Stimulated activated naive CD4-positive, alpha-beta T cell treated with Interleukin-2 at 50 U/mL for 16 hours (primary cell): ENCODE results near the gene ZNF146.
"Not testable (repeated sequence)": the region's sequence is repeated elsewhere in the genome, so short reads cannot be mapped to it uniquely, and the experiment has no call there.

ENCODE experiments used
- DNase-seq: peaks from one replicate; lab custom pipeline; 2025; lab: John Stamatoyannopoulos, UW

The ZNF146 gene

DNA sequence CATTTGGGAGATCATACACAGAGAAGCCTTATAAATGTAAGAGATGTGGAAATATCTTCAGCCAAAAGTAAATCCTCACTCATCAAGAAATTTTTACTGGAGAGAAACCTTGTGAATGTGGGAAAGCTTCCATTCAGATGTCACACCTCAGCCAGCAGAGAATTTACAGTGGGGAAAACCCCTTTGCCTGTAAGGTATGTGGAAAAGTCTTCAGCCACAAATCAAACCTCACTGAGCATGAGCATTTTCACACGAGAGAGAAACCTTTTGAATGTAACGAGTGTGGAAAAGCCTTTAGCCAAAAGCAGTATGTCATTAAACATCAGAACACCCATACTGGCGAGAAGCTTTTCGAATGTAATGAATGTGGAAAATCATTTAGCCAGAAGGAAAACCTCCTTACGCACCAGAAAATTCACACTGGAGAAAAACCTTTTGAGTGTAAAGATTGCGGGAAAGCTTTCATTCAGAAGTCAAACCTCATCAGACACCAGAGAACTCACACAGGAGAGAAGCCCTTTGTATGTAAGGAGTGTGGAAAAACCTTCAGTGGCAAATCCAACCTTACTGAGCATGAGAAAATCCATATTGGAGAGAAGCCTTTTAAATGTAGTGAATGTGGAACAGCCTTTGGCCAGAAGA is 21.5 kb downstream of the ZNF146 start:
- DNase-seq = no peak

DNA sequence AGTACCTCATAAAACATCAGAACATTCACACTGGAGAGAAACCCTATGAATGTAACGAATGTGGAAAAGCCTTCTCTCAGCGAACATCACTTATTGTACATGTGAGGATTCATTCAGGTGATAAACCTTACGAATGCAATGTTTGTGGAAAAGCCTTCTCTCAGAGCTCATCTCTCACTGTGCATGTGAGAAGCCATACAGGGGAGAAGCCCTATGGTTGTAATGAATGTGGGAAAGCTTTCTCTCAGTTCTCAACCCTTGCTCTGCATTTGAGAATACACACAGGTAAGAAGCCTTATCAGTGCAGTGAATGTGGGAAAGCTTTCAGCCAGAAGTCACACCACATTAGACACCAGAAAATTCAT is 22.0 kb downstream of the ZNF146 start:
- no peak for DNase-seq

DNA sequence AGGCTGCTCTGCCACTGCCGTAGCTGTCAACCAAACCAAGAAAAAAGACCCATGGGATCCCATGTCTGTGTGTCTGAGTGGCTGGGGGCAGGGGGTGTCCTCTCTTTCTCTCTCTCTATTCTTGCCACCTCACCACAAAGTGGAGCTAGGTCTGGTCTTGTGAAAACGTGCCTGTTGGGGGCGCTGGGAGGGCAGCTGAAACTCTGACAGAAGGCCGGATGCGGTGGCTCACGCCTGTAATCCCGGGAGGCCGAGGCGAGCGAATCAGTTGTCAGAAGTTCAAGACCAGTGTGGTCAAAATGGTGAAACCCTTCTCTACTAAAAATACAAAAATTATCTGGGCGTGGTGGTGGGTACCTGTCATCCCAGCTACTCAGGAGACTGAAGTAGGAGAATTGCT is 29.2 kb downstream of the ZNF146 start:
- no peak for DNase-seq

DNA sequence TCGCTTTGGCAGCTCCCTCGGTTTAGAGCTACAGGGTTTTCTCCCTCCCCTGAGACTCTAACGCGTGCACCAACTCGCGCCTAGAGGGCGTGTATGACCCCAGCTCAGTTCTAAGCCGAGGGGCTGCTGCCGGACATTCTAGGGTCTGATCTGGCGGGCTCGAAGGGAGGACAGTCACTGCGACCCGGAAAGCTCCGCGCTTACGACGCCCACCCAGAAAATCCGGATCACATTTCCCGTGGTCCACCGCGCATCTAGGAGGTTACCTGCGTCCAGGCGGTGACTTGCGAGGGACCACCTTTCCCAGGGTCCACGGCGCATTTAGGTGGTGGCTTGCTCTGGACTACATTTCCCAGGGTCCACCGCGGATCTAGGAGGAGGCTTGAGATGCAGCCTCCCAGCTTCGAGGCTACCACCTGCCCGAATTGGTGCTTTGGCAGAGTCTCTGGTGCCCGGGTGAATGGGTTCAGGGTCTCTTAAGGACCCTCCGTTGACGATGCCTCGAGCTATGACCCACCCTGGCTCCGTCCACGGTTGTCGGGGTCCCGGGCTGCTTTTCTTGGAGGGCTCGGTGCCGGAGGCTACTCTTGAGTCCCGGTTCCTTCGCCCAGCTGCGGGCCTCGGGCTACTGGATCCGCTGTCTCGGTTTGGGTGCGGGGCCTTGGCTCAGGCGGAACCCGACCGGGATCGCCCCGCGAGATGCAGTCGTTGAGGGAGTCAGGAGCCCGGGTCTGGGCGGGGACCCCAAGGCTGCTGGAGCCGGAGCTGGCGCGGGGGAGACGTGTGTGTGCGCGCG is 30.5 kb downstream of the ZNF146 start:
- DNase-seq = no peak

DNA sequence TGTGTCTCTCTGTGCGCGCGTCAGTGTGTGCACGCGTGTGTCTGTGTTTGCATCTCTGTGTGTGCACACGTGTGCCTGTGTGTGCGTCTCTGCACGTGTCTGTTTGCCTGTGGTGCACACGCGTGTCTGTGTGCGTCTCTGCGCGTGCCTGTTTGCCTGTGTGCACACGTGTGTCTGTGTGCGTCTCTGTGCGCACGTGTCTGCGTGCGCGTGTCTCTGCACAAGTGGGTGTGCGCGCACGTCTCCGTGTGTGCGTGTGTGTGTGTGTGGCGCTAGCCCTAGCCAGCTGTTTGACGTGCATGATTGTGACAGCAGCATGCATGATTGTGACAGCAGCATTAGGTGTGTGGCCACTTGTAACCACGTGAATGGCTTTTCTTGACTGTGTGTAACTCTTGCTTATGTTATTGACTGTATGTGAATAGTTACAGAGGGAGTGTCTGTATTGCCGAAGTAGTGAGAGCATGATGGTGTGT is 31.1 kb downstream of the ZNF146 start:
- DNase-seq = no peak

DNA sequence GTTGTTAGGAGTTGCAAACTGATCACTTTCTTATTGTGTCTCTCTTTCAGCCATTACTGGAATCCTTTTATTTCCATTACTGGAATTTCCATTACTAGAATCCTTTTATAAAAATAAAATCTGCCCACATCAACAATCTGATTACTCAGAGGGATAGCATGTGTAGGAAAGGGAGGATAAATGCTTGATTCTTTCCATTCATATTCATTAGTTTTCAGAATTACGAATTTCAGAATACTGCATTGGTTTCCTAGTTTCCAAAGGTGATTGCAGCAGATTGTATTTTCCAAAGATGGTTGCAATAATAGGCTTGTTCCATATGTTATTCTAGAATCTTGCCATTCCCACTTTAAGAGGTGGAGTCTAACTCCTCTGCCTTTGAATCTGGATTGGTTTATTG is 37.1 kb downstream of the ZNF146 start:
- no peak for DNase-seq

DNA sequence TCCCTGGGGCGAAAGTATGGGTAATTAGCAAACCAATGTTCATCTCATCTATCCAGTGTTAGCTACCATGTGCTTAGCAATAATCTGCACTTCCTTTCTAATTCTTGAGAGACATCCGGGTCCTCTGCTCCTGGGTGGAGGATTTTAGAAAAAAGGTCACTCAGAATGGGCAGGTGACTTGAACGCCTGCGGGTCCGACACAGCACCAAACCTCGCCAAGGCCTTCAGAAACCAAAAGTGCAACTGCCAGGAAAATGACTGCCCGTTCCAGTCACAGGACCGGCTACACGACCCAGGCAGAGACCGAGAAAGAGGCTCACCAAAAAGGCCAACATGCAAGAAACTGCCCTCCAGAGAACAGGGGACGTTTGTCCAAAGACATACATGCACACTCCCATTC is 39.9 kb downstream of the ZNF146 start:
- DNase-seq = no peak

DNA sequence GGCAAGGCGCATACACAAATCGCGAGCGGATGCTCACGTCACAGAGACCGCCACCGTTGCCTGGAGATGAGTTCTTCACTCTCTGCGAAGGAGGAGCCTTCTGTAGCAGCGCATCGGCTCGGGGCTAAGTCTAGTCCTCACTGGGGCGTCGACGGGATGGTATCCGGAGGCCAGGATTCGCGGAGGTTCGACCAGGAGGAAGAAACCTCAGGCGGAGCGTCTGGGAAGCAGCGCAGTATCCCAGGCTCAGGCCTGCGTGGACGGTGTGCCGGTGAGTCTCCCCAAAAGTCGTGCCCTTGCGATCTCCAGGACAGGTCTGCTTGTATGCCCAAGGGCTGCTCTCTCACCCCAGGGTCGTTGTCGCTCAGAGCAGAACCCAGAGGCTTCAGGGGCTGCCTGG is 40.4 kb downstream of the ZNF146 start:
- no peak for DNase-seq

DNA sequence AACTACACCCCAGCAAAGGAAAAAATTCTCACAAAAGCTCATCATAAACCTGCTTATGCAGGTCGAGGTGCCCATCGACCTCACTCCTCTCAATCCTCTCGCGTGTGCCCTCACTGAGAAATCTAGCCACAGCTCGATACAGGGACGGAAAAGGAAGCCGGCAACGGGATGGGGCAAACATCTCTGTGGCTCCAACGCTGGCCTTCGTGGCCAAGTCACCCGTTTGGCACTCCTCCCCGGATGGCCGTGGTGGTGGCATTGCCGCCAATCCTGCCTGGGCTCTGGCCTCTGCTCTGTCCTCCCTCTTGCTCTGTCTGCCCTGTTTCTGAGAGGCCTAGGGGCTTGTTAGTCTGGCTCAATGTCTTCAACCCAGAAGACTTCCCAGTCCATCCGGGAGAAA is 41.2 kb downstream of the ZNF146 start:
- no peak for DNase-seq

DNA sequence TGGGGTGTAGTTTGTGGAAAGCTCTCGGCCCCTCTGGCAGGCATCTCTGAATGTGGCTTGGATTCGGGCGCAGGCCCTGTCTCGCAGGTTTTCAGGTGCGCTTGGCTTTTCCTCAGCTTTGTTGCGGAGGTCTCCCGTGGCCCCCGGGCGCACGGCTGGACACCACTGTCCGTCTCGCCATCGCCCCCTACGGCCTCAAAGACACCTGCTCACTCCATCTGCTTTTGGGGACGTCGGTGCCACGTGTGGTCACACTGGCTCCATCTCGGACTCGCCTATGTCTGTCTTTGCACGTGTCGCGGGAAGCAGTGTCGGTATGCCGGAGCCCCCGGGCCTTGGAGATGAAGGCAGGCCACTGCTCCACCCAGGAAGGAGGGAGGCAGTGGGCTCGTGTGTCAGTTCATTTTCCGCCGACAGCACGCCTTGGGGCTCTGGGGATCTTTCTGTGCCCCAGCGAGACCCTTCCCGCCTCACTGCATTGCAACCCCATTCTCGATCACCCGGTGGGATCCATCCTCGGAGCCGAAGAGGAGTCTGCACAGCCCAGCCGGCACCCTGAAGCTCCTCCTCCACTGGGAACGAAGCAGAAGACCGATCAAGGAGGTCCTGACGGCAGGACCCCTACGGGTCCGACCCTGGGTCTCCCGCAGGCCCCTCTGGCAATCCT is 42.1 kb downstream of the ZNF146 start:
- DNase-seq = no peak

DNA sequence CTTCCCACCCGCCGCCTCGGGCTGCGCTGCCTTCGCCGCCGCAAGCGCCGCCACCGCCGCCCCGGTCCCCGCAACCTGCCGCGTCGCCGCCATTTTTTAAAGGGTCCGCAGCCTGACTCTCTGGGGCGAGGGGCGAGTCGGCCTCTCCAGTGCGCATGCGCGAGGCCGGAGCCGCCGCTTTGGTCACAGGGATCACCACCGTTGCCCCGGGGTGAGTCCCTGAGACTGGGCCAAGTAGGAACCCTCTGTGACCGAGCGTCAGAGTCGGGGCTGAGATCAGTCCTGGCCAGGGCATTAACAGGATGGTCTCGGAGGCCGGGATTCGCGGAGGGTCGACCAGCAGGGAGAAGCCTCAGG is 42.6 kb downstream of the ZNF146 start:
- DNase-seq = no peak

DNA sequence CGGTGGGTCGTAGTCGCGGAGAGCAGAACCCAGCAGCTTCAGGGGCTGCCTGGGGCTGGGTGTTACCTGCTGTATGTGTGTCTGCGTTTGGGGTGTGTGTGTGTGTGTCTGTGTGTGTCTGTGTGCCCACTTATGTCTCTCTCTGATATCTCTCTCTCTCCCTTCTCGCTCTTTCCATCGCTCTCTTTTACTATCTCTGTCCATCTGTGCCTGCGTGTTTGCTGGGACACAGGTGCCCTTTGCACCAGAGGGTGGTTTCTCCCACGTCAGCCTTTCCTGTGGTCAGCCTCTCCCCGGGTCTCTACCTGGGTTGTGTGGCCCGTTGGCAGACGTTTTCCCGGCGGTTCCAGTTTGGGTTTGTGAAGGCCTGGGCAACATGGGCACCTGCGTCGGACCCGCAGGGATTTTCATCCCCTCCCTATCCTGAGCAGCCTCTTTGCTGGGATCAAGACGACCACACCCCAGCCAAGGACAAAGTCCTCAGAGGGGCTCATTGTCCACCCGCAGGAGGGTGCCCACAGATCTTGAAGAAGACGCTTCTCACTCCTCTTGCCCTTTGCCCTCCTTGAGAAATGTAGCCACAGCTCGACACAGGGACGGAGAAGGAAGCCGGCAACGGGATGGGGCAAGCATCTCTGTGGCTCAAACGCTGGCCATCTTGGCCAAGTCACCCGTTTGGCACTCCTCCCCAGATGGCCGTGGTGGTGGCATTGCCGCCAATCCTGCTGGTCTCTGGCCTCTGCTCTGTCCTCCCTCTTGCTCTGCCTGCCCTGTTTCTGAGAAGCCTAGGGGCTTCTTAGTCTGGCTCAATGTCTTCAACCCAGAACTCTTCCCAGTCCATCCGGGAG is 43.3 kb downstream of the ZNF146 start:
- DNase-seq = no peak

DNA sequence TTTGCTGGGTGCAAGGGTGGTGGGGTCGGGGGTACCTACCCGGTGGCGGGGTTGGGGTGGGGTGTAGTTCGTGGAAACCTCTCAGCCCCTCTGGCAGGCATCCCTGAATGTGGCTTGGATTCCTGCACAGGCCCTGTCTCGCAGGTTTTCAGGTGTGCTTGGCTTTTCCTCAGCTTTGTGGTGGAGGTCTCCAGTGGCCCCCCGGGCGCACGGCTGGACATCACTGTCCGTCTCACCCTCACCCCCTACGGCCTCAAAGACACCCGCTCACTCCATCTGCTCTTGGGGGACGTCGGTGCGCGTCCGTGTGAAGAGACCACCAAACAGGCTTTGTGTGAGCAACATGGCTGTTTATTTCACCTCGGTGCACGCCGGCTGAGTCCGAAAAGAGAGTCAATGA is 44.3 kb downstream of the ZNF146 start:
- DNase-seq = no peak

DNA sequence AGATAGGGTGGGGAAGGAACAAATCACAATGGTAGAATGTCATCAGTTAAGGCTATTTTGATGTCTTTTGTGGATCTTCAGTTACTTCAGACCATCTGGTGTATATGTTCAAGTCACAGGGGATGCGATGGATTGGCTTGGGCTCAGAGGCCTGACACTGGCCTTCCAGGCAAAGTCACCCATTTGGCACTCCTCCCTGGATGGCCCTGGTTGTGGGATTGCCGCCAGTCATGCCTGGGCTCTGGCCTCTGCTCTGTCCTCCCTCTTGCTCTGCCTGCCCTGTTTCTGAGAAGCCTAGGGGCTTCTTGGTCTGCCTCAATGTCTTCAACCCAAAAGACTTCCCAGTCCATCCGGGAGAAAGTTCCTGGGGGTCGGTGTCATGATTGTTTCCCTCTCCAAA is 50.2 kb downstream of the ZNF146 start:
- no peak for DNase-seq

DNA sequence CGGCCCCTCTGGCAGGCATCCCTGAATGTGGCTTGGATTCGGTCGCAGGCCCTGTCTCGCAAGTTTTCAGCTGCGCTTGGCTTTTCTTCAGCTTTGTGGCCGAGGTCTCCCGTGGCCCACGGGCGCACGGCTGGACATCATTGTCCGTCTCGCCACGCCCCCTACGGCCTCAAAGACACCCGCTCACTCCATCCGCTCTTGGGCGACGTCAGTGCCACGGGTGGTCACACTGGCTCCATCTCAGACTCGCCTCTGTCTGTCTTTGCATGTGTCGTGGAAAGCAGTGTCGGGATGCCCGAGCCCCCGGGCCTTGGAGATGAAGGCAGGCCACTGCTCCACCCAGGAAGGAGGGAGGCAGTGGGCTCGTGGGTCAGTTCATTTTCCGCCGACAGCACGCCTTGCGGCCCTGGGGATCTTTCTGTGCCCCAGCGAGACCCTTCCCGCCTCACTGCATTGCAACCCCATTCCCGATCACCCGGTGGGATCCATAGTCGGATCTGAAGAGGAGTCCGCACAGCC is 51.0 kb downstream of the ZNF146 start:
- DNase-seq = no peak

DNA sequence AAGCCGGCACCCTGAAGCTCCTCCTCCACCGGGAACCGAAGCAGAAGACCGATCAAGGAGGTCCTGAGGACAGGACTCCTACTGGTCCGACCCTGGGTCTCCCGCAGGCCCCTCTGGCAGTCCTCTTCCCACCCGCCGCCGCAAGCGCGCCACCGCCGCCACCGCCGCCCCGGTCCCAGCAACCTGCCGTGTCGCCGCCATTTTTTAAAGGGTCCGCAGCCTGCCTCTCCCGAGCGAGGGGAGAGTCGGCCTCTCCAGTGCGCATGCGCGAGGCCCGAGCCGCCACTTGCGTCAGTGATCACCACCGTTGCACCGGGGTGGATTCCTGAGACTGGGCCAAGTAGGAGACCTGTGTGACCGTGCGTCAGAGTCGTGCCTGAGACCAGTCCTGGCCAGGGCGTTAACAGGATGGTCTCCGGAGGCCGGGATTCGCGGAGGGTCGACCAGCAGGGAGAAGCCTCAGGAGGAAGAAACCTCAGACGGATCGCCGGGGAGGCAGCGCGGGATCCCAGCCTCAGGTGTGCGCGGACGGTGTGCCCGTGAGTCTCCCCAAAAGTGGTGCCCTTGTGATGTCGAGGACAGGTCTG is 51.6 kb downstream of the ZNF146 start:
- DNase-seq = no peak

DNA sequence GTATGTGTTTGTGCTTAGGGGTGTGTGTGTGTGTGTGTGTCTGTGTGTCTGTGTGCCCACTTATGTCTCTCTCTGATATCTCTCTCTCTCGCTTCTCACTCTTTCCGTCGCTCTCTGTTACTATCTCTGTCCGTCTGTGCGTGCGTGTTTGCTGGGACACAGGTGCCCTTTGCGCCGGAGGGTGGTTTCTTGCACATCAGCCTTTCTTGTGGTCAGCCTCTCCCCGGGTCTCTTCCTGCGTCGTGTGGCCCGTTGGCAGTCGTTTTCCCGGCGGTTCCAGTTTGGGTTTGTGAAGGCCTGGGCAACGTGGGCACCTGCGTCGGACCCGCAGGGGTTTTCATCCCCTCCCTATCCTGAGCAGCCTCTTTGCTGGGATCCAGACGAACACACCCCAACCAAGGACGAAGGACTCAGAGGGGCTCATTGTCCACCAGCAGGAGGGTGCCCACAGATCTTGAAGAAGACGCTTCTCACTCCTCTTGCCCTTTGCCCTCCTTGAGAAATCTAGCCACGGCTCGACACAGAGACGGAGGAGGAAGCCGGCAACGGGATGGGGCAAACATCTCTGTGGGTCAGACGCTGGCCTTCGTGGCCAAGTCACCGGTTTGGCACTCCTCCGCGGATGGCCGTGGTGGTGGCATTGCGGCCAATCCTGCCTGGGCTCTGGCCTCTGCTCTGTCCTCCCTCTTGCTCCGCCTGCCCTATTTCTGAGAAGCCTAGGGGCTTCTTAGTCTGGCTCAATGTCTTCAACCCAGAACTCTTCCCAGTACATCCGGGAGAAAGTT is 52.3 kb downstream of the ZNF146 start:
- no peak for DNase-seq

DNA sequence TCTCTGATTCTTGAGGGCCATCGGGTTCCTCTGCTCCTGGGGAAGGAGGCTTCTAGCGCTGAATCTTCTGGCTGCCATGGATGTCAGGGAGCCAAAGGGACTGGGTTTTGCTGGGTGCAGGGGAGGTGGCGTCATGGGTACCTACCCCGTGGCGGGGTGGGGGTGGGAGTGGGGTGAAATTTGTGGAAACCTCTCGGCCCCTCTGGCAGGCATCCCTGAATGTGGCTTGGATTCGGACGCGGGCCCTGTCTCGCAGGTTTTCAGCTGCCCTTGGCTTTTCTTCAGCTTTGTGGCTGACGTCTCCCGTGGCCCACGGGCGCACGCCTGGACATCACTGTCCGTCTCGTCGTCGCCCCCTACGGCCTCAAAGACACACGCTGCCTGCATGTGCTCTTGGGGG is 53.2 kb downstream of the ZNF146 start:
- DNase-seq = not testable (repeated sequence)

DNA sequence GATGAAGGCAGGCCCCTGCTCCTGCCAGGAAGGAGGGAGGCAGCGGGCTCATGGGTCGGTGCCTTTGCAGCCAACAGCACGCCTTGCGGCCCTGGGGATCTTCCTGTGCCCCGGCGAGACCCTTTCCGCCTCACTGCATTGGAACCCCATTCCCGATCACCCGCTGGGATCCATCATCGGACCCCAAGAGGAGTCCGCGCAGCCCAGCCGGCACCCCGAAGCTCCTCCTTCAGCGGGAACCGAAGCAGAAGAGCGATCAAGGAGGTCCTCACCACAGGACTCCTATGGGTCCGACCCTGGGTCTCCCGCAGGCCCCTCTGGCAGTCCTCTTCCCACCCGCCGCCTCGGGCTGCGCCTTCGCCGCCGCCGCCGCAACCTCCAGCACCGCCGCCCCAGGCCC is 53.7 kb downstream of the ZNF146 start:
- DNase-seq = not testable (repeated sequence)

DNA sequence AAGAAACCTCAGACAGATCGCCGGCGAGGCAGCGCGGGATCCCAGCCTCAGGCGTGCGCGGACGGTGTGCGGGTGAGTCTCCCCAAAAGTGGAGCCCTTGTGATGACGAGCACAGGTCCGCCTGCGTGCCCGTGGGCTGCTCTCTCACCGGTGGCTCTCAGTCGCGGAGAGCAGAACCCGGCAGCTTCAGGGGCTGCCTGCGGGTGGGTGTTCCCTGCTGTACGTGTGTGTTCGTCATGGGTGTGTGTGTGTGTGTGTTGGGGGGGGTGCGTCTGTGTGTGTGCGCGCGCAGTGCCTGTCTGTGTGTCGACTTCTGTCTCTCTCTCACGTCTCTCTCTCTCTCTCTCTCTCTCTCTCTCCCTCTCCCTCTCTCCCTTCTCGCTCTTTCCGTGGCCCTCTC is 54.4 kb downstream of the ZNF146 start:
- not testable (repeated sequence) for DNase-seq
